Left forelimb (tissue), 1 donor: Measurements from ENCODE around the gene PRKAR1B.
"Not testable (repeated sequence)": the region's sequence is repeated elsewhere in the genome, so short reads cannot be mapped to it uniquely, and the experiment has no call there.

ENCODE experiments used
- DNase-seq: peaks from one replicate; pipeline ENCODE4 v3.0.0-alpha.2; 2018; ENCODE audit warnings: low spot score

PRKAR1B gene

GRCh38 chr7:644381-645305, 82.4 kb downstream of the PRKAR1B start:
- no peak for DNase-seq

- DNase-seq, result no peak
Measured at GRCh38 chr7:641966-642365, 85.1 kb downstream of the PRKAR1B start.

GRCh38 chr7:641269-641671, 85.8 kb downstream of the PRKAR1B start:
- DNase-seq, result no peak

- DNase-seq, result no peak
Measured at GRCh38 chr7:638256-639011, 88.6 kb downstream of the PRKAR1B start.

GRCh38 chr7:637826-638225, 89.3 kb downstream of the PRKAR1B start:
- DNase-seq, result no peak

- DNase-seq, result no peak
Measured at GRCh38 chr7:636396-636795, 90.7 kb downstream of the PRKAR1B start.

- DNase-seq, result not testable (repeated sequence)
Measured at GRCh38 chr7:635687-636382, 91.2 kb downstream of the PRKAR1B start.

GRCh38 chr7:635227-635626, 91.9 kb downstream of the PRKAR1B start:
- DNase-seq, result no peak

- no peak for DNase-seq
Measured at GRCh38 chr7:633381-634018, 93.6 kb downstream of the PRKAR1B start.

- no peak for DNase-seq
Measured at GRCh38 chr7:632831-633210, 94.3 kb downstream of the PRKAR1B start.

- DNase-seq, result no peak
Measured at GRCh38 chr7:631964-632830, 94.9 kb downstream of the PRKAR1B start.

- DNase-seq, result no peak
Measured at GRCh38 chr7:631291-631711, 95.8 kb downstream of the PRKAR1B start.

- DNase-seq, result no peak
Measured at GRCh38 chr7:630539-630938, 96.5 kb downstream of the PRKAR1B start.

- DNase-seq, result no peak
Measured at GRCh38 chr7:630111-630511, 97.0 kb downstream of the PRKAR1B start.

- DNase-seq, result peak; percentile 56
Measured at GRCh38 chr7:628826-629225, 98.3 kb downstream of the PRKAR1B start.

- DNase-seq, result peak; percentile 42
Measured at GRCh38 chr7:628402-628763, 98.7 kb downstream of the PRKAR1B start.

- DNase-seq, result peak; percentile 59
Measured at GRCh38 chr7:627661-628401, 99.2 kb downstream of the PRKAR1B start.

- peak; percentile 9 for DNase-seq
Measured at GRCh38 chr7:625376-625971, 101.6 kb downstream of the PRKAR1B start.

GRCh38 chr7:623464-623863, 103.6 kb downstream of the PRKAR1B start:
- DNase-seq, result peak; percentile 58
